ENCODE data around the gene F12.

DNA sequence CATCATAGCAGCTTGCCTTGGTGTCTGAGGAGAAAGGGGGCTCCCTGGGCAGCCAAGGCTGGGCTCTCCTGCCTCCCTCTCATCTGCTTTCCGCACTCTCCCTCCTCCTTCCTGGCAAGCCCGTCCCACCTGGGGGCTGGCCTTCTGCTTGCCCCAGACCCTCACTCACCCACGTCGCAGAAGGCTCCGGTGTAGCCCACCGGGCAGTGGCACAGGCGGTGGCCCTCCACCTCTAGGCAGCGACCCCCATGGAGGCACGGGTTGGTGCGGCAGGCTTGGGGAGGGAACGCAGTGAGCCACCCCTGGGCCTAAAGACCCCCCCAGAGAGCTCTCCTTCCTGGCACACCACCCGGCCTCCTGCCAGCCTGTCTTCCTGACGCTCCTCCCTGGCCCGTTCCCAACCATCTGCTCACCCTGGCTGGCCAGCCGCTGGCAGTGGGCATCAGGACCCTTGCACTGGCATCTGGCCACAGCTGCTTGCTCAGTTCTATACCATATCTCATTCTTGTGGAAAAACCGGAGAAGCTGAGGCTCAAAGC lies 4.7 kb downstream of the F12 start:
- TF ChIP-seq, protein P1, sequence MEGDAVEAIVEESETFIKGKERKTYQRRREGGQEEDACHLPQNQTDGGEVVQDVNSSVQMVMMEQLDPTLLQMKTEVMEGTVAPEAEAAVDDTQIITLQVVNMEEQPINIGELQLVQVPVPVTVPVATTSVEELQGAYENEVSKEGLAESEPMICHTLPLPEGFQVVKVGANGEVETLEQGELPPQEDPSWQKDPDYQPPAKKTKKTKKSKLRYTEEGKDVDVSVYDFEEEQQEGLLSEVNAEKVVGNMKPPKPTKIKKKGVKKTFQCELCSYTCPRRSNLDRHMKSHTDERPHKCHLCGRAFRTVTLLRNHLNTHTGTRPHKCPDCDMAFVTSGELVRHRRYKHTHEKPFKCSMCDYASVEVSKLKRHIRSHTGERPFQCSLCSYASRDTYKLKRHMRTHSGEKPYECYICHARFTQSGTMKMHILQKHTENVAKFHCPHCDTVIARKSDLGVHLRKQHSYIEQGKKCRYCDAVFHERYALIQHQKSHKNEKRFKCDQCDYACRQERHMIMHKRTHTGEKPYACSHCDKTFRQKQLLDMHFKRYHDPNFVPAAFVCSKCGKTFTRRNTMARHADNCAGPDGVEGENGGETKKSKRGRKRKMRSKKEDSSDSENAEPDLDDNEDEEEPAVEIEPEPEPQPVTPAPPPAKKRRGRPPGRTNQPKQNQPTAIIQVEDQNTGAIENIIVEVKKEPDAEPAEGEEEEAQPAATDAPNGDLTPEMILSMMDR (IDR thresholded peaks at IDR 0.05) = no peak
- TF ChIP-seq POLR2A (IDR thresholded peaks at IDR 0.05) = no peak
